Body of pancreas (tissue), 4 donors: ENCODE measurements around the gene ANGPTL4. TPM values are rescaled to one million over a fixed set of nuclear protein-coding genes. Genes with fewer than 3 reads are reported as not detected.

ENCODE experiments used
- ATAC-seq: fragments of 150-250 bp; one replicate; pipeline ENCODE4 v1.9.1; 2016
- DNase-seq, 4 donors: peaks; one replicate each; pipeline ENCODE4 v3.0.0-alpha.2; 2019
- H3K27ac ChIP-seq, 4 donors: fragments of 200-600 bp; sonication (generic); 1 replicate in 3 of 4; 2 replicates in 1 of 4; pipeline versions ENCODE4 v1.5.1 to v1.6.1; 2016 to 2019; ENCODE audit warnings: mild to moderate bottlenecking in 1 of 4, mixed read lengths in 1 of 4, moderate library complexity in 1 of 4
- H3K27me3 ChIP-seq, 2 donors: fragments of 200-600 bp; sonication (generic); one replicate each; pipeline ENCODE4 v1.6.0; 2016; ENCODE audit warnings: mild to moderate bottlenecking in 1 of 2
- H3K36me3 ChIP-seq, 2 donors: fragments of 200-600 bp; sonication (generic); replicated peaks in 1 of 2; 2 replicates each; pipeline ENCODE4 v1.5.1; 2016; ENCODE audit warnings: low read depth in 2 of 2; ENCODE audit not compliant: insufficient read depth in 1 of 2
- H3K4me1 ChIP-seq: fragments of 200-600 bp; sonication (generic); one replicate; pipeline ENCODE4 v1.6.0; 2016
- H3K4me3 ChIP-seq, 2 donors: fragments of 200-600 bp; sonication (generic); 1 replicate in 1 of 2; 2 replicates in 1 of 2; pipeline ENCODE4 v1.5.1; 2016 to 2019
- H3K9me3 ChIP-seq, 3 donors: fragments of 200-600 bp; sonication (generic); 1 replicate in 2 of 3; 2 replicates in 1 of 3; pipeline ENCODE4 v1.5.1; 2016
- CTCF ChIP-seq, 7 experiments: fragments of 450-650 bp in 4 of 7; fragments of 200-600 bp in 3 of 7; sonication (generic) in 3 of 7; IDR thresholded peaks; one replicate each; pipeline ENCODE4 v1.5.1; 2016 to 2019; ENCODE audit warnings: antibody characterized with exemption in 7 of 7
- POLR2A ChIP-seq, 3 donors: fragments of 450-650 bp; IDR thresholded peaks; one replicate each; pipeline ENCODE4 v1.6.1; 2016; ENCODE audit warnings: antibody characterized with exemption in 3 of 3, mild to moderate bottlenecking in 2 of 3
- WGBS, 2 donors: methylation state at CpG; one replicate each; pipeline ENCODE4 v1.1.5; 2017; 5-methylcytosine and 5-hydroxymethylcytosine counted together
- intact Hi-C: fragments of 100-400 bp; cut with DNase I; formaldehyde crosslinking; loops from one replicate; pipeline ENCODE4 v1.15.1; 2023
- total RNA-seq, 2 donors: library from RNA; depleted of rRNA; stranded (reverse); fragments of >200 nt; gene quantifications; one replicate each; pipeline ENCODE4 v1.1.0, GENCODE V29; 2016

ANGPTL4 gene
- total RNA-seq, 2 donors from 2014 or later: 68.7 to 110 TPM

GRCh38 chr19:8323781-8324185 lies 40.2 kb upstream of the ANGPTL4 start:
- Histone ChIP-seq H3K9me3 (no peaks in the 10 kb centered on the region), H3K27me3 (no peaks in the 10 kb centered on the region), H3K4me3 (no peak overlapping the region), H3K36me3 (no peaks in the 10 kb centered on the region), H3K4me1 (peaks cover 36% of the 10 kb centered on the region), H3K27ac (no peak overlapping the region)
- no peak for ATAC-seq
- 83 to 90% methylated on average over 1 of the region's 1 CpG for WGBS, 2 donors
- DNase-seq: no peak
- intact Hi-C loops: no loop called here
- TF ChIP-seq POLR2A (IDR thresholded peaks at IDR 0.05) (no peak), CTCF (IDR thresholded peaks at IDR 0.05) (no peak)

GRCh38 chr19:8324186-8325050 lies 39.5 kb upstream of the ANGPTL4 start:
- no peak for TF ChIP-seq CTCF (IDR thresholded peaks at IDR 0.05)
- peak in 2 of 3 donors; percentile 31 to 34 for TF ChIP-seq POLR2A (IDR thresholded peaks at IDR 0.05)
- Histone ChIP-seq H3K9me3 (no peaks in the 10 kb centered on the region), H3K4me3 (no peak overlapping the region), H3K27ac (no peak overlapping the region), H3K4me1 (peaks cover 36% of the 10 kb centered on the region), H3K36me3 (no peaks in the 10 kb centered on the region), H3K27me3 (no peaks in the 10 kb centered on the region)
- no peak for ATAC-seq
- intact Hi-C loops: no loop called here
- 50 to 73% methylated on average over 2 to 17 of the region's 17 CpGs for WGBS, 2 donors
- peak in 3 of 4 donors; percentile 18 to 35 (median 31) for DNase-seq

GRCh38 chr19:8325454-8325853 lies 38.5 kb upstream of the ANGPTL4 start:
- Histone ChIP-seq H3K4me3 (no peak overlapping the region), H3K36me3 (no peaks in the 10 kb centered on the region), H3K27me3 (no peaks in the 10 kb centered on the region), H3K9me3 (no peaks in the 10 kb centered on the region), H3K27ac (no peak overlapping the region), H3K4me1 (peaks cover 27% of the 10 kb centered on the region)
- intact Hi-C loops: no loop called here
- 84 to 94% methylated on average over 3 of the region's 3 CpGs for WGBS, 2 donors
- no peak for ATAC-seq
- DNase-seq: no peak
- TF ChIP-seq POLR2A (IDR thresholded peaks at IDR 0.05) (no peak), CTCF (IDR thresholded peaks at IDR 0.05) (no peak)

- WGBS, 2 donors: 82% methylated on average over 3 of the region's 3 CpGs
- DNase-seq (no peak), ATAC-seq (no peak)
- Histone ChIP-seq H3K27ac (no peak overlapping the region), H3K4me1 (peaks cover 18% of the 10 kb centered on the region), H3K9me3 (no peaks in the 10 kb centered on the region), H3K27me3 (peaks cover 0 to 15% of the 10 kb centered on the region in 2 donors), H3K36me3 (no peaks in the 10 kb centered on the region), H3K4me3 (no peak overlapping the region)
- intact Hi-C loops: no loop called here
- TF ChIP-seq CTCF (IDR thresholded peaks at IDR 0.05): no peak
- TF ChIP-seq POLR2A (IDR thresholded peaks at IDR 0.05): no peak
Observed at GRCh38 chr19:8329996-8330395, 34.0 kb upstream of the ANGPTL4 start.
